GM12878 (cell line): ENCODE results near the gene DKK3. TPM values are rescaled to one million over a fixed set of nuclear protein-coding genes. Genes with fewer than 3 reads are reported as not detected.

Experiments
- ATAC-seq: fragments of 200-7000 bp; cut with Tn5 transposase; 3 replicates; pipeline ENCODE4 v1.9.1; 2020; ENCODE audit warnings: mild to moderate bottlenecking, moderate library complexity
- BruUV-seq: library from RNA; stranded (reverse); fragments of 400-500 nt; replicated peaks from 2 replicates; lab custom pipeline; 2021; lab: Mats Ljungman, UMichigan
- CTCF ChIA-PET: fragments of 300-600 bp; sonication (Branson Sonifier 250); formaldehyde crosslinking; extraction: SDS; loops from one replicate; lab custom pipeline; 2021; ENCODE audit warnings: inconsistent platforms; lab: Yijun Ruan, JAX
- POLR2A ChIA-PET: fragments of 350-600 bp; formaldehyde crosslinking; extraction: SDS; loops from one replicate; lab custom pipeline; 2021; ENCODE audit warnings: inconsistent platforms; lab: Charles Lee
- RAD21 ChIA-PET: fragments of 300-600 bp; sonication (Branson Sonifier 250); formaldehyde crosslinking; loops from one replicate; lab custom pipeline; 2023; ENCODE audit warnings: antibody characterized with exemption; ENCODE audit not compliant: unreplicated experiment; lab: Charles Lee
- SMC1A ChIA-PET: fragments of 300-600 bp; sonication (Branson Sonifier 250); formaldehyde crosslinking; loops from one replicate; lab custom pipeline; 2023; ENCODE audit not compliant: unreplicated experiment, uncharacterized antibody; lab: Charles Lee
- DNase-seq: peaks from one replicate; pipeline ENCODE4 v3.0.0-alpha.2; 2011; ENCODE audit warnings: low read depth, low spot score
- FAIRE-seq: peaks from 3 replicates; lab custom pipeline; 2011; peaks lifted over from hg19 to GRCh38; lab: Jason Lieb, UNC
- H2AFZ ChIP-seq: 2 replicates; pipeline ENCODE4 v1.6.0; 2011; ENCODE audit warnings: low read depth, low read length, control low read depth; ENCODE audit not compliant: control insufficient read depth
- H3K27ac ChIP-seq: 2 replicates; pipeline ENCODE4 v1.5.1; 2011; ENCODE audit warnings: control low read depth; ENCODE audit not compliant: control insufficient read depth, insufficient read depth
- H3K27me3 ChIP-seq, 2 experiments: replicated peaks in 1 of 2; 2 replicates each; pipeline versions ENCODE4 v1.6.0 to v1.6.1; 2011; ENCODE audit warnings: low read length in 1 of 2; ENCODE audit not compliant: control insufficient read depth in 2 of 2, insufficient read depth in 2 of 2
- H3K36me3 ChIP-seq, 2 experiments: 2 replicates each; pipeline ENCODE4 v1.5.1; 2011; ENCODE audit warnings: low read length in 1 of 2; ENCODE audit not compliant: control insufficient read depth in 2 of 2, insufficient read depth in 2 of 2
- H3K4me1 ChIP-seq: 2 replicates; pipeline ENCODE4 v1.6.1; 2011; ENCODE audit warnings: mild to moderate bottlenecking, low read length, moderate library complexity, mixed read lengths; ENCODE audit not compliant: control insufficient read depth, insufficient read depth
- H3K4me2 ChIP-seq: 2 replicates; pipeline ENCODE4 v1.6.0; 2011; ENCODE audit warnings: control low read depth; ENCODE audit not compliant: control insufficient read depth, insufficient read depth
- H3K4me3 ChIP-seq: fragments of 200-600 bp; sonication (generic); 2 replicates; pipeline ENCODE4 v1.5.1; 2016
- H3K79me2 ChIP-seq: 2 replicates; pipeline ENCODE4 v1.6.0; 2011; ENCODE audit warnings: low read length; ENCODE audit not compliant: control insufficient read depth, insufficient read depth
- H3K9ac ChIP-seq: 2 replicates; pipeline ENCODE4 v1.8.0; 2011; ENCODE audit warnings: low read length, control low read depth, mixed read lengths; ENCODE audit not compliant: control insufficient read depth, insufficient read depth
- H3K9me3 ChIP-seq: replicated peaks from 3 replicates; pipeline ENCODE4 v1.5.1; 2011; ENCODE audit warnings: mild to moderate bottlenecking, low read length; ENCODE audit not compliant: control insufficient read depth, insufficient read depth
- H4K20me1 ChIP-seq: 2 replicates; pipeline ENCODE4 v1.6.0; 2011; ENCODE audit not compliant: control insufficient read depth, insufficient read depth
- CBX3 ChIP-seq: fragments of 200-600 bp; sonication (generic); IDR thresholded peaks from 2 replicates; pipeline ENCODE4 v1.6.1; 2016; ENCODE audit warnings: low read depth, borderline replicate concordance
- CHD2 ChIP-seq: IDR thresholded peaks from 2 replicates; pipeline ENCODE4 v1.6.1; 2011; ENCODE audit warnings: low read depth, low read length, improper control_type of control experiment, borderline replicate concordance
- CREB1 ChIP-seq: IDR thresholded peaks from 2 replicates; pipeline ENCODE4 v1.6.1; 2012; ENCODE audit warnings: low read depth, mild to moderate bottlenecking, inconsistent platforms
- JUNB ChIP-seq: IDR thresholded peaks from 2 replicates; pipeline ENCODE4 v1.6.1; 2016; ENCODE audit warnings: antibody characterized with exemption, mild to moderate bottlenecking
- JUND ChIP-seq: IDR thresholded peaks from 2 replicates; pipeline ENCODE4 v1.6.1; 2012; ENCODE audit warnings: low read depth, mild to moderate bottlenecking, low read length, improper control_type of control experiment, moderate library complexity
- KAT2A ChIP-seq: conservative IDR thresholded peaks from 2 replicates; pipeline ENCODE4 v1.6.1; 2011; ENCODE audit warnings: low read depth, low read length; ENCODE audit not compliant: control insufficient read depth
- KDM1A ChIP-seq: fragments of 200-600 bp; sonication (generic); IDR thresholded peaks from 2 replicates; pipeline ENCODE4 v1.6.1; 2016; ENCODE audit warnings: borderline replicate concordance
- MEF2A ChIP-seq: IDR thresholded peaks from 2 replicates; pipeline ENCODE4 v1.6.1; 2011; ENCODE audit warnings: low read depth, mild to moderate bottlenecking, low read length, moderate library complexity; ENCODE audit not compliant: insufficient read depth
- WGBS: methylation state at CpG from one replicate; pipeline ENCODE4 v1.1.6; 2016; ENCODE audit warnings: low lambda C conversion rate; ENCODE audit not compliant: insufficient replicate concordance, insufficient coverage; ENCODE audit errors: missing lambda C conversion rate; 5-methylcytosine and 5-hydroxymethylcytosine counted together
- in situ Hi-C: fragments of 300-500 bp; cut with MboI; formaldehyde crosslinking; loops from 9 replicates; pipeline ENCODE4 v1.14.3; 2018; ENCODE audit warnings: mixed read lengths
- intact Hi-C: fragments of 100-400 bp; cut with micrococcal nuclease; formaldehyde crosslinking; loops from one replicate; pipeline ENCODE4 v1.14.2; 2022; ENCODE audit not compliant: unreplicated experiment
- polyA plus RNA-seq, 11 experiments: library from polyadenylated mRNA; depleted of rRNA in 4 of 11; unstranded in 6 of 11; stranded (reverse) in 5 of 11; fragments of >200 nt; fragmentation: Nextera tagmentation in 4 of 11; fragmentation: Illumina TruSeq in 1 of 11; extraction: Ambion mirVana in 4 of 11; extraction: Trizol in 1 of 11; gene quantifications; 1 replicate in 1 of 11; 2 replicates in 10 of 11; pipeline versions ENCODE4 v1.2.1 to v1.2.3, GENCODE V29; 2011 to 2016; ENCODE audit warnings: inconsistent platforms in 2 of 11, missing spikeins in 2 of 11, low read depth in 1 of 11
- total RNA-seq, 4 experiments: library from RNA; depleted of rRNA in 3 of 4; stranded (reverse); fragments of >200 nt in 3 of 4; fragmentation: Illumina TruSeq in 1 of 4; extraction: Trizol in 1 of 4; gene quantifications; 2 replicates each; pipeline versions ENCODE4 v1.2.1 to v1.2.3, GENCODE V29; 2013 to 2021

The DKK3 gene
- total and polyA plus RNA-seq, 10 of the 15 experiments (the other 5 are each of a cell fraction or from before 2014, with no cell fraction given): 0.07 to 0.16 (median 0.15) TPM; not detected in 7

GRCh38 chr11:11942668-11943067, 65.8 kb downstream of the DKK3 start:
- ChIA-PET CTCF (no interaction called here), RAD21 (no interaction called here), POLR2A (no interaction called here), SMC1A (interaction anchor here (1.8 kb wide), 1 partner anchor 10 kb away, joined by 8 read pairs; no protein-coding TSS in a partner anchor)
- Histone ChIP-seq H3K4me3 (no peak overlapping the region), H3K9me3 (no peaks in the 10 kb centered on the region), H3K36me3 (peaks cover 4 to 12% of the 10 kb centered on the region in 2 experiments), H3K4me2 (no peak overlapping the region), H3K27ac (no peak overlapping the region), H4K20me1 (no peaks in the 10 kb centered on the region), H3K9ac (no peak overlapping the region), H3K27me3 (no peaks in the 10 kb centered on the region), H3K4me1 (no peaks in the 10 kb centered on the region), H2AFZ (no peak overlapping the region), H3K79me2 (no peaks in the 10 kb centered on the region)
- FAIRE-seq (no peak), DNase-seq (no peak), ATAC-seq (no peak)
- in situ Hi-C loops (no loop called here), intact Hi-C loops (no loop called here)
- no peak for TF ChIP-seq JUND
- TF ChIP-seq JUNB: no peak
- no peak for TF ChIP-seq CHD2
- no peak for TF ChIP-seq CREB1
- TF ChIP-seq KAT2A: no peak
- WGBS: 95% methylated on average over 3 of the region's 3 CpGs
- no TSS peak for BruUV-seq

- Histone ChIP-seq H3K4me3 (no peak overlapping the region), H4K20me1 (no peaks in the 10 kb centered on the region), H3K79me2 (no peaks in the 10 kb centered on the region), H3K27me3 (no peaks in the 10 kb centered on the region), H3K4me1 (no peaks in the 10 kb centered on the region), H3K9me3 (no peaks in the 10 kb centered on the region), H3K27ac (no peak overlapping the region), H3K36me3 (peaks cover 4 to 8% of the 10 kb centered on the region in 2 experiments), H3K4me2 (no peak overlapping the region), H3K9ac (no peak overlapping the region), H2AFZ (no peak overlapping the region)
- ChIA-PET CTCF (no interaction called here), RAD21 (no interaction called here), POLR2A (no interaction called here), SMC1A (interaction anchor here (0.7 to 1.0 kb wide), 2 partner anchors 13 to 784 kb away, joined by 3 read pairs; no protein-coding TSS in a partner anchor)
- TF ChIP-seq CBX3 (no peak), KDM1A (no peak), MEF2A (no peak)
- in situ Hi-C loops: no loop called here
- DNase-seq: no peak
- no peak for ATAC-seq
- no TSS peak for BruUV-seq
- intact Hi-C loops: no loop called here
- no peak for FAIRE-seq
Observed at GRCh38 chr11:11940551-11940950, 67.9 kb downstream of the DKK3 start.
